HG02571 (cell line): ENCODE measurements around the gene HSD17B14.
"Not testable (repeated sequence)": the region's sequence is repeated elsewhere in the genome, so short reads cannot be mapped to it uniquely, and the experiment has no call there.

Experiments
- ATAC-seq: cut with Tn5 transposase; IDR thresholded peaks from one replicate; pipeline ENCODE4 v1.9.1; 2021; ENCODE audit warnings: mild to moderate bottlenecking, moderate library complexity; ENCODE audit not compliant: unreplicated experiment

The HSD17B14 gene

DNA sequence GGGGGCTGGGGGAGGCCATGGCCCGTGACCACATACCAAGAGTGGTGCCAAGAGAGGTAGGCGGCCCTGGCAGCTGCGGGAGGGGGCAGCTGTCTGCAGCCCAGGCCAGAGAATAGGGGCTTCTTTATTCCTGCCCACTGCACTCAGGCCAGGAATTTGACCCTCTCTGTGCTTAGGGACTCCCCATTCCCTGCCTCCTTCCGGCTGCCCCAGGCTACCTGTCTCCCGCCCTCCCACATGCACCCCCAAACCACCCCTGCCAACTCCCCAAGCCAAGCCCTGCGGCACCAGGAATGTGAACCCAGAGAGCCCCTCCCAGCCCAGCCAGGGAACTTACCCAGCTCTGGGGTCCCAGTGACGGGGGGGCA lies 31.4 kb upstream of the HSD17B14 start:
- ATAC-seq = no peak

DNA sequence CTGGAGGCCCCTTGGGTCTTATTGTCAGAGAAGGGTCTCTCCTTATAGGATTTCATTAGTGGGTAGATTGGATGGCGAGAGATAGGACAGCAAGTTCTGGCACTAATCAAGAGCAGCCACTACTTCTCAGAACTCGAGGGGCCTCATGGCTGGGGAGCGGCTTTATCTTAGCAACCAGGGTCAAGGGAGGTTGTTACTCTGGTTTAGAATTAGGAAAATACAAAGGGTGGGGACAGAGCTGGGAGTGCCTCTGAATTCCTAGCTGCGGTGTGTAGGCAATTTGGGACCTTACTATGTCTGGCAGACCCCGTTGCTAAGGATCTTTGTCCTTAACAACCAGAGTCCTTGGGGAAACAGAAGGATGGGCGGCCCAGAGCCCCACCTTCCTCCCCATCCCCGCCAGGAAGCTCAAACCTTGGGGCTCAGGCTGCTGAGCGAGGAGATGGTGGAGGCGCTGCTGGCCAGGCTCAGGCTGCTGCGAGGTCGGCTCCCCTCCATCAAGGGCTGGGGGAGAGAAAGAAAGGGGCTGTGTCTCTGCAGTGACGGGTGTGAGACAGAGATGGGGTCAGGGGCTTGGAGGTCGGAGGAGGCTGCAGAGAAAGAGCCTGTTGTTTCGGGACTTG lies 30.9 kb upstream of the HSD17B14 start:
- ATAC-seq = no peak

DNA sequence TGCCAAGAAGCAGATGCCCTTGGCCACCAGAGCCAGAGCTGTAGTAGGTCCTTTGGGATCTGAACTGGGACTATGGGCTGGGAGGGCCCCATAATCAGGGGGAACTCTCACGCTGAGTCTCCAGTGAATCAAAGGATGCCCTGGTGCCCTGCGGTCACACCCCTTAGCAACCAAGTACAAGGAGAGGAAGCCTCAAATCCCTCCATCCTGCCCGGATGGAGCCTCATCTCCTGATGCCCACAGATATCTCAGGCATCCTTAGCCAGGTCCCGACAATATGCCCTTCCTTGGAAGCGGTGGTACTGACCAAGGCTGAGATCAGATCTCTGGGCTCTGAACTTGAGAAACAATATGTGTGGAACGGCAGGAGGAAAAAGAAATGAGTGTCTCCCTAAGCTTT lies 30.4 kb upstream of the HSD17B14 start:
- ATAC-seq = no peak

DNA sequence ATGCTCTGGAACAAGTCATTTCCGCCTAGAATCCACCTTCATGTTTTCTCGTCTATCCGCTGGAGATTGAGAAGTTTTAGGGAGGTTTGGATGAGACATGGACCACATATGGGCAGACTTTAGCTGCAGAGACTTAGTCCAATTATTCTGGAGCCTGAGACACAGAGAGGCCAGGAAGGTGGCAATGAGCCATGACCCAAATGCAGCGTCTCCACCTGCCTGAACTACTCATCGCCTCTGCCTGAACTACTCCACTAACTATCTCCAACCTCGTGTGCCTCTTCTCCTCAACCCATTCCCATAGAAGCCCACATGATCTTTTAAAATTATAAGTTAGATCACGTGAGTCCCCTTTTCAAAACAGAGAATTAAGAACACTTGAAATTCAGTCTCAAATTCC lies 26.5 kb upstream of the HSD17B14 start:
- no peak for ATAC-seq

DNA sequence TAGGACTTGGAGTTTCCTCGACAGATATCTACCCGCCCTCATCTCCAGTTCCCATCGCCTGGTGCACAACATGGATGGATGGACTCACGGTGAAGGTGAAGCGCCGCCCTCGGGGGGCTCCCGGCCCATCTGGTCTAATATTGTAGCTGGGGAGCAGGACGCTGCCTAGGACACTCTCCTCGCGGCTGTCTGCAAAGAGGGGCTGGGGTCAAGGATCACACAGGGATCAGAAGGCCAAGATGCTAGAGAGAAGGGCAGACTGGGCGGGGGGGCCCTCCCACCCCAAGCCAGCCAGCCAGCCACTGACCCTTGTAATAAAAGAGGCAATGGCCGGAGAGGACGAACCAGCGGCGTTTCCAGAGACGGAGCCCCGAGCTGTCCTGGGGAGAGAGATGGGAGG lies 25.0 kb upstream of the HSD17B14 start:
- no peak for ATAC-seq

- peak; percentile 81 for ATAC-seq
These were observed 23.7 kb upstream of the HSD17B14 start for GRCh38 chr19:48859711-48860572.

- ATAC-seq = no peak
These were observed 22.9 kb upstream of the HSD17B14 start for GRCh38 chr19:48858984-48859710.

DNA sequence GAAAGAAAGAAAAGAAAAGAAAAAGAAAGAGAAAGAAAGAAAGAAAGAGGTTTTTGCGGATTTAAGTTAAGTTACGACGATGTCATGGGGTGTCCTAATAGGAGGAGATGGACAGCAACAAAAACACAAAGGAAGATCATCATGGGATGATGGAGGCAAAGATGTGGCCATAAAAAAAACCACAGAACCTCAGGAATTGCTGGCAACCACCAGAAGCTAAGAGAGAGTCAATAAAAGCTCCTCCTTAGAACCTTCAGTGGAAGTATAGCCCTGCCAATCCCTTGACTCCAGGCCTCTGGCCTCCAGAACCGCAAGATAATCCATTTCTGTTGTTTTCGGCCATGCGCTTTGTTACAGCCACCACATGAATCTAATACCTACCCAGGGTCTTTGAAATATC lies 20.6 kb upstream of the HSD17B14 start:
- no peak for ATAC-seq

GRCh38 chr19:48854103-48854502 lies 17.8 kb upstream of the HSD17B14 start:
- ATAC-seq = no peak

DNA sequence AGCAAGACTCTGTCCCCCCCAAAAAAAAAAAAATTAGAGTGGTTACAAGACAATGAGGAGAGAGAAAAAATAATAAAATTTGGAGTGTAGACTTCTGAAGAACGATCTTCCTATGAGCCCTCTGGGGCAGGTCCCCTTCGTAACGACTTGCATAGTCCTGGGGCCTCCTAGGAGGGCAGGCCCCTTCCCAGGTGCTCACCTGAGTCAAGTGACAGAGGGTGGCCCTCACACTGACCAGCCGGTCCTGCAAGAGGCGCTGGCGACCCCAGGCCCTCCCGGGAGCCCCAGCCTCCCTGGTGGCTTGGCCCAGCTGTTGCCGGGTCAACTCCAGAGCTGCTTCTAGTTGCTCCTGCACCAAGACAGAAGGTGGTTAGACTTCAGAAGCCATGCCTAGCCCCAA lies 17.2 kb upstream of the HSD17B14 start:
- no peak for ATAC-seq

GRCh38 chr19:48852292-48852691 lies 16.0 kb upstream of the HSD17B14 start:
- no peak for ATAC-seq

- not testable (repeated sequence) for ATAC-seq
These were observed 10.4 kb upstream of the HSD17B14 start for GRCh38 chr19:48846659-48847058.

- no peak for ATAC-seq
These were observed 9.1 kb upstream of the HSD17B14 start for GRCh38 chr19:48845384-48845783.

- ATAC-seq = no peak
These were observed 8.2 kb upstream of the HSD17B14 start for GRCh38 chr19:48844472-48844871.

DNA sequence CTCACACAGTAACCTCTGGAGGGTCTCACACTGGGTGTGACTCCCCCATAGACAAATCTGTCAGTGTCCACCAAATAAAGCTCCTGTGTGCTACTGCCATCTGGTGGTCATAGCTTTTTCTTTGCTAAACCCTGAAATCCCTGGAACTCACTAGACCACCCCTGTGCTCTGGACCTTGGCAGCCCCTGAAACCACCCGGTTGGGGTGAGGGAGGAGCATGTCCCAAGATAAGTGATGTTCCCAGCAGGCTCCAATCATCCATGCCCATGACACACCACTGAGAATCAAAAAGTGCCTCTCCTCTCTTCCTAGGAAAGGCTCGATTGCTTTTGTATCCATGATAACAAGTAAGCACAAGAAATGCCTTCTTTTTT lies 6.5 kb upstream of the HSD17B14 start:
- no peak for ATAC-seq

- no peak for ATAC-seq
These were observed 5.3 kb upstream of the HSD17B14 start for GRCh38 chr19:48841571-48841970.

DNA sequence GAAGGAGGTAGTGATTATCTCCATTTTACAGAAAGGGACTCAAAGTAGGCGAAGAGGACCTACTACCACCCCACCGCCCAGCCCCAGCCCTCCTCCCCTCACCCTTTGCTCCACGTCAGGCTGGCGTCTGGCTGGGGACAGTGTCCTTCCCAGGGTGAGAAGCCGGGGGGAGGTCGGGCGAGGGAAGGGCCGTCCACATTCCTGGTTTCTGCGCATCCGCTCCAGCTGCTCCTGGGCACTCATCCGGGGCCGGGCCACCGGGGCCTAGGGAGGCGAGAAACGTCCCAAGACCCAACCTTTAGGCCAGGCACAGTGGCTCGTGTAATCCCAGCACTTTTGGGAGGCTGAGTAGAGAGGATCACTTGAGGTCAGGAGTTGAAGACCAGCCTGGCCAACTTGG lies 4.8 kb upstream of the HSD17B14 start:
- no peak for ATAC-seq

GRCh38 chr19:48837687-48838086 lies 1.4 kb upstream of the HSD17B14 start:
- no peak for ATAC-seq

DNA sequence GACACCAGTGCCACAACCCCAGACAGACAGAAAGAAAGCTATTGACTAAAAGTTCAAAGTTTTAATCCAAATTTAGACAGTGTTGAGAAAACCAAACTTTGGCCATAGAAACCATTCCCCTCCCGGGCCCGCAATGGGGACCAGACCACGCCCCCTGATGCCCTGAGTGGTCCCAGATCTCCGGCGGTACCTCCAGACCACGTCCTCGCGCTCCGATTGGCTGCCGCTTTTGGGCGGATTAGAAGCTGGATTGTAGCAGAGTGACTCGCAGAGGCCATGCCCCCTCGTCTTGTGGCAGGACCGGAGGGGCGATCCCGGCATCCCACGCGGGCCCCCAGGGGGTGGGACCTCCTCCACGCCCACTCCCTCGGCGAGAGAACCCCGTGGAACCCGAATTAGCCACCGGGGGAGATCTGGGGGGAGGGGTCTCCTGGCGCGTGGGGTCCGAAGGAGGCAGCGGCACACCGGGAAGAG lies 797 bp upstream of the HSD17B14 start:
- peak; percentile 61 for ATAC-seq

DNA sequence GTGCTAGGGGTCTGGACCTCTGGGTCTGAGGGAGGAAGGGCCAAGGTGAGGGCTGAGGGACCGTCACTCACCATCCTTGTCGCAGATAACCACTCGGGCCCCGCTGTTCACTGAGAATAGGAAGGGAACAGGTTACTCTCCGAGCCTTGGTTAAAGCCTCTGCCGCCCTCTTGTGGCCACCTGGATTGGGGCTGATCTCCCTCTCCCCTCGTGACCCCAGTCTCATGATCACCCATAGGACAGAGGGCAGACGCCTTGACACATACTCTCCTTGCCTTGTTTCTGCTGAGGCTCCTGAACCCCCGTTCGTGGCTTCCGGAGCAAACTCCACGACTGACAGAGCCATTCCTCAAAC lies 580 bp downstream of the HSD17B14 start:
- ATAC-seq = peak; percentile 70

- ATAC-seq = no peak
These were observed 2.3 kb downstream of the HSD17B14 start for GRCh38 chr19:48833977-48834376.

GRCh38 chr19:48833049-48833448 lies 3.2 kb downstream of the HSD17B14 start:
- ATAC-seq = no peak
